Neutrophil (primary cell): ENCODE data around the gene SLC6A9.
A peak's percentile ranks its signal among the peaks of the same experiment; 100 is the strongest.

Source experiments
- H3K27ac ChIP-seq: fragments of 200-600 bp; sonication (generic); 2 replicates; pipeline ENCODE4 v1.5.1; 2016; ENCODE audit warnings: mild to moderate bottlenecking, moderate library complexity
- H3K27me3 ChIP-seq: fragments of 200-600 bp; sonication (generic); 2 replicates; pipeline ENCODE4 v1.6.0; 2016; ENCODE audit warnings: mild to moderate bottlenecking
- H3K36me3 ChIP-seq: fragments of 200-600 bp; sonication (generic); 2 replicates; pipeline ENCODE4 v1.5.1; 2017
- H3K4me1 ChIP-seq, 2 experiments: fragments of 200-600 bp in 1 of 2; sonication (generic) in 1 of 2; 1 replicate in 1 of 2; 2 replicates in 1 of 2; pipeline versions ENCODE4 v1.5.1 to v1.6.1; 2013 to 2016; ENCODE audit warnings: low read depth in 1 of 2, low read length in 1 of 2, mild to moderate bottlenecking in 1 of 2, moderate library complexity in 1 of 2; ENCODE audit not compliant: control insufficient read depth in 1 of 2, insufficient read depth in 1 of 2
- H3K4me3 ChIP-seq, 2 experiments: fragments of 200-600 bp in 1 of 2; sonication (generic) in 1 of 2; 1 replicate in 1 of 2; 2 replicates in 1 of 2; pipeline ENCODE4 v1.5.1; 2013 to 2016; ENCODE audit warnings: low read depth in 1 of 2, low read length in 1 of 2, mild to moderate bottlenecking in 1 of 2, moderate library complexity in 1 of 2
- H3K9me3 ChIP-seq: fragments of 200-600 bp; sonication (generic); 2 replicates; pipeline ENCODE4 v1.5.1; 2016
- TF ChIP-seq, protein P1 (sequence below): fragments of 200-600 bp; sonication (generic); IDR thresholded peaks from 2 replicates; pipeline ENCODE4 v1.5.1; 2016; ENCODE audit warnings: antibody characterized with exemption

SLC6A9 gene

GRCh38 chr1:43979528-43980254, 51.6 kb downstream of the SLC6A9 start:
- H3K36me3 ChIP-seq: peaks cover 30% of the 10 kb centered on the region
- no peaks in the 10 kb centered on the region for H3K9me3 ChIP-seq
- H3K27ac ChIP-seq: no peak overlapping the region
- peaks cover 13% of the 10 kb centered on the region for H3K27me3 ChIP-seq
- H3K4me1 ChIP-seq: peaks cover 76 to 79% of the 10 kb centered on the region in 2 experiments
- peak overlapping the region; percentile 26 to 64 for H3K4me3 ChIP-seq
- TF ChIP-seq, protein P1, sequence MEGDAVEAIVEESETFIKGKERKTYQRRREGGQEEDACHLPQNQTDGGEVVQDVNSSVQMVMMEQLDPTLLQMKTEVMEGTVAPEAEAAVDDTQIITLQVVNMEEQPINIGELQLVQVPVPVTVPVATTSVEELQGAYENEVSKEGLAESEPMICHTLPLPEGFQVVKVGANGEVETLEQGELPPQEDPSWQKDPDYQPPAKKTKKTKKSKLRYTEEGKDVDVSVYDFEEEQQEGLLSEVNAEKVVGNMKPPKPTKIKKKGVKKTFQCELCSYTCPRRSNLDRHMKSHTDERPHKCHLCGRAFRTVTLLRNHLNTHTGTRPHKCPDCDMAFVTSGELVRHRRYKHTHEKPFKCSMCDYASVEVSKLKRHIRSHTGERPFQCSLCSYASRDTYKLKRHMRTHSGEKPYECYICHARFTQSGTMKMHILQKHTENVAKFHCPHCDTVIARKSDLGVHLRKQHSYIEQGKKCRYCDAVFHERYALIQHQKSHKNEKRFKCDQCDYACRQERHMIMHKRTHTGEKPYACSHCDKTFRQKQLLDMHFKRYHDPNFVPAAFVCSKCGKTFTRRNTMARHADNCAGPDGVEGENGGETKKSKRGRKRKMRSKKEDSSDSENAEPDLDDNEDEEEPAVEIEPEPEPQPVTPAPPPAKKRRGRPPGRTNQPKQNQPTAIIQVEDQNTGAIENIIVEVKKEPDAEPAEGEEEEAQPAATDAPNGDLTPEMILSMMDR: no peak

GRCh38 chr1:43979261-43979527, 52.1 kb downstream of the SLC6A9 start:
- H3K4me3 ChIP-seq: peak overlapping the region; percentile 26 to 64
- H3K36me3 ChIP-seq: peaks cover 30% of the 10 kb centered on the region
- H3K4me1 ChIP-seq: peaks cover 80 to 83% of the 10 kb centered on the region in 2 experiments
- TF ChIP-seq, protein P1: no peak
- H3K27me3 ChIP-seq: peaks cover 13% of the 10 kb centered on the region
- H3K27ac ChIP-seq: no peak overlapping the region
- H3K9me3 ChIP-seq: no peaks in the 10 kb centered on the region

- peaks cover 13% of the 10 kb centered on the region for H3K27me3 ChIP-seq
- peak within 1 kb of the TSS; percentile 98 for H3K27ac ChIP-seq
- TF ChIP-seq, protein P1: no peak
- peaks cover 82 to 85% of the 10 kb centered on the region in 2 experiments for H3K4me1 ChIP-seq
- H3K36me3 ChIP-seq: peaks cover 30% of the 10 kb centered on the region
- H3K4me3 ChIP-seq: peak within 1 kb of the TSS; percentile 57 to 96
- no peaks in the 10 kb centered on the region for H3K9me3 ChIP-seq
These were observed 52.6 kb downstream of the SLC6A9 start, which contains the start of gene B4GALT2 for GRCh38 chr1:43978551-43979260. Gene B4GALT2 (plus strand): TSS chr1:43979210. CDS start chr1:43981161, 1,951 bp downstream.

- Histone ChIP-seq H3K36me3 (peaks cover 30% of the 10 kb centered on the region), H3K4me3 (peak overlapping the region; percentile 57 to 96), H3K27ac (peak overlapping the region; percentile 98), H3K4me1 (peaks cover 78 to 81% of the 10 kb centered on the region in 2 experiments), H3K27me3 (peaks cover 13% of the 10 kb centered on the region), H3K9me3 (no peaks in the 10 kb centered on the region)
- TF ChIP-seq, protein P1: no peak
These were observed 53.1 kb downstream of the SLC6A9 start for GRCh38 chr1:43978264-43978550.

DNA sequence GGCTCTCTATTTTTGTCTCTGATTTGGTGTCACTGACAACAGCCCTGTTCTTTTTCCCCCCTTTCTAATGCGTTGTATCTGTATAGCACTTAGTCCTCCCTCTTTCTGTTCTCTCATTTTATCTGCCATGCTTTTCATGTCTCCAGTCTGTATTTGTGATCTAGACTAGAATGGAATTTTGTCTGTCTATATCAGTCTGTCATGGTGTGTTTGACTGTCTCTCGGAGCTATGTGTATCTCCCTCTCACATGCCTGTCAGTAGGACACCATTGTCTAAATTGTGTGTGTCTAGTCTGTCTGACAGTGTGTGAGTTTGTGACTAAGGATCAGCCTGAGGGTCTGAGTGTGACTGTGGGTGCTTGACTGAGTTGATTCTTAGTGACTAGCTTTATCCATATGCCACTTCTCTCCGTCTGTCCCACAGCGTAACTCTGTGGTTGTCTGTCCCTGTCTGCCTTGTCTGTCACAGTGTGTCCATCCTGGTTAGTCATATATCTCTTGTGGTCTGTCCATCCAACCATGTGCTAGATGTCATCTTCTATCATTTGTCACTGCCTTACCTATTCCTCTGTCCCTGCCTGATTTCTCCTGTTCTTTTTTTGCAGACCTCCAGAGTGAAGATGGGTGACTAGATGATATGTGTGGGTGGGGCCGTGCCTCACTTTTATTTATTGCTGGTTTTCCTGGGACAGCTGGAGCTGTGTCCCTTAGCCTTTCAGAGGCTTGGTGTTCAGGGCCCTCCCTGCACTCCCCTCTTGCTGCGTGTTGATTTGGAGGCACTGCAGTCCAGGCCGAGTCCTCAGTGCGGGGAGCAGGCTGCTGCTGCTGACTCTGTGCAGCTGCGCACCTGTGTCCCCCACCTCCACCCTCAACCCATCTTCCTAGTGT, 53.6 kb downstream of the SLC6A9 start:
- Histone ChIP-seq H3K36me3 (peaks cover 30% of the 10 kb centered on the region), H3K27me3 (peaks cover 13% of the 10 kb centered on the region), H3K9me3 (no peaks in the 10 kb centered on the region), H3K27ac (peak overlapping the region; percentile 98), H3K4me3 (peak overlapping the region; percentile 57 to 96), H3K4me1 (peaks cover 72 to 75% of the 10 kb centered on the region in 2 experiments)
- TF ChIP-seq, protein P1: no peak
